Measurements from ENCODE around the gene CEMP1. TPM values are rescaled to one million over a fixed set of nuclear protein-coding genes. Genes with fewer than 3 reads are reported as not detected.

CEMP1 gene
- total RNA-seq, 1 donor from 2014 or later, result 1.4 TPM

GRCh38 chr16:2497695-2498484, 33.3 kb downstream of the CEMP1 start:
- no peak for TF ChIP-seq CTCF (IDR thresholded peaks at IDR 0.05)
- intact Hi-C loops (cut with DNase I), result no loop called here
- Histone ChIP-seq H3K27ac (peak overlapping the region; percentile 32), H3K4me3 (no peak overlapping the region), H3K9me3 (no peaks in the 10 kb centered on the region), H3K27me3 (ENCODE audit: low read depth) (no peaks in the 10 kb centered on the region), H3K4me1 (peaks cover 64% of the 10 kb centered on the region), H3K36me3 (peaks cover 34% of the 10 kb centered on the region)
- DNase-seq (no peak), ATAC-seq (no peak)

GRCh38 chr16:2497116-2497630, 34.0 kb downstream of the CEMP1 start:
- TF ChIP-seq CTCF (IDR thresholded peaks at IDR 0.05), result no peak
- Histone ChIP-seq H3K4me3 (no peak overlapping the region), H3K27me3 (ENCODE audit: low read depth) (no peaks in the 10 kb centered on the region), H3K9me3 (no peaks in the 10 kb centered on the region), H3K27ac (peak overlapping the region; percentile 32), H3K4me1 (peaks cover 56% of the 10 kb centered on the region), H3K36me3 (peaks cover 34% of the 10 kb centered on the region)
- ATAC-seq, result peak in 1 of 2 donors; percentile 19
- peak; percentile 70 for DNase-seq
- intact Hi-C loops (cut with DNase I), result no loop called here

GRCh38 chr16:2496223-2497115, 34.7 kb downstream of the CEMP1 start:
- Histone ChIP-seq H3K4me1 (peaks cover 49% of the 10 kb centered on the region), H3K4me3 (no peak overlapping the region), H3K27ac (no peak overlapping the region), H3K36me3 (peaks cover 34% of the 10 kb centered on the region), H3K9me3 (no peaks in the 10 kb centered on the region), H3K27me3 (ENCODE audit: low read depth) (no peaks in the 10 kb centered on the region)
- no peak for TF ChIP-seq CTCF (IDR thresholded peaks at IDR 0.05)
- ATAC-seq (no peak), DNase-seq (no peak)
- intact Hi-C loops (cut with DNase I), result no loop called here

GRCh38 chr16:2495041-2495440, 36.2 kb downstream of the CEMP1 start:
- H3K4me3 ChIP-seq, result no peak overlapping the region
- peak overlapping the region; percentile 24 for H3K27ac ChIP-seq
- no peak for TF ChIP-seq CTCF (IDR thresholded peaks at IDR 0.05)
- no peaks in the 10 kb centered on the region for H3K27me3 ChIP-seq (ENCODE audit: low read depth)
- peaks cover 28% of the 10 kb centered on the region for H3K36me3 ChIP-seq
- DNase-seq, result no peak
- intact Hi-C loops (cut with DNase I), result no loop called here
- no peaks in the 10 kb centered on the region for H3K9me3 ChIP-seq
- peaks cover 42% of the 10 kb centered on the region for H3K4me1 ChIP-seq
- no peak for ATAC-seq

- no peak for DNase-seq
- intact Hi-C loops (cut with DNase I), result no loop called here
- ATAC-seq, result peak; percentile 65 to 84
- no peaks in the 10 kb centered on the region for H3K9me3 ChIP-seq
- H3K36me3 ChIP-seq, result peaks cover 26% of the 10 kb centered on the region
- peaks cover 40% of the 10 kb centered on the region for H3K4me1 ChIP-seq
- no peak overlapping the region for H3K4me3 ChIP-seq
- no peak for TF ChIP-seq CTCF (IDR thresholded peaks at IDR 0.05)
- H3K27ac ChIP-seq, result peak overlapping the region; percentile 33
- no peaks in the 10 kb centered on the region for H3K27me3 ChIP-seq (ENCODE audit: low read depth)
These were observed 36.6 kb downstream of the CEMP1 start for GRCh38 chr16:2494616-2495015.
